DOHH2 (cell line): ENCODE measurements around the gene NUP93.

ENCODE experiments used
- EZH2phosphoT487 ChIP-seq: fragments of 200-600 bp; sonication (generic); IDR thresholded peaks from 2 replicates; pipeline ENCODE4 v1.6.1; 2017; ENCODE audit warnings: borderline replicate concordance, mild to moderate bottlenecking, antibody characterized with exemption, low read length, moderate library complexity, mixed read lengths
- TF ChIP-seq, protein P1 (sequence below): fragments of 200-600 bp; sonication (generic); IDR thresholded peaks from one replicate; pipeline ENCODE4 v1.5.1; 2014; ENCODE audit warnings: antibody characterized with exemption, mild to moderate bottlenecking, low read depth, low read length; ENCODE audit not compliant: poor library complexity, severe bottlenecking

DNA sequence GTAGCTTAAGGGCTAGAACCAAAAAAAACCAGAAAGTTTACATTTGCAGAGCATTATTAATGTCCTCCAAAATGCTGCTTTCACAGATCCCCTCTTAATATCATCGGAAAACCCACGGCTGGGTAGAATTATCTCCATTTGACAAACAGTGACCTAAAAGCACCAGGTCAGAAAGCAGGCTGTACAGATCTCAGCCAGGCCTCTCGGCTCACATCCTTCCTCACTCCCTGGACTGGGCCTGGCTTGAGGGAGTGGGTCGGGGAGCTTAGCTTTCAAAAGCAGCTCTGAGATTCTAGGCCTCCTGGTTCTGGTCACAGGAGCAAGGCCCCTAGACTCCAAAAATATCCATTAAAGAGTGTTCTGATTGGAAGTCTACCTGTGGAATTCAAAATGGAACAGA lies 126.0 kb downstream of the NUP93 start:
- TF ChIP-seq, protein P1, sequence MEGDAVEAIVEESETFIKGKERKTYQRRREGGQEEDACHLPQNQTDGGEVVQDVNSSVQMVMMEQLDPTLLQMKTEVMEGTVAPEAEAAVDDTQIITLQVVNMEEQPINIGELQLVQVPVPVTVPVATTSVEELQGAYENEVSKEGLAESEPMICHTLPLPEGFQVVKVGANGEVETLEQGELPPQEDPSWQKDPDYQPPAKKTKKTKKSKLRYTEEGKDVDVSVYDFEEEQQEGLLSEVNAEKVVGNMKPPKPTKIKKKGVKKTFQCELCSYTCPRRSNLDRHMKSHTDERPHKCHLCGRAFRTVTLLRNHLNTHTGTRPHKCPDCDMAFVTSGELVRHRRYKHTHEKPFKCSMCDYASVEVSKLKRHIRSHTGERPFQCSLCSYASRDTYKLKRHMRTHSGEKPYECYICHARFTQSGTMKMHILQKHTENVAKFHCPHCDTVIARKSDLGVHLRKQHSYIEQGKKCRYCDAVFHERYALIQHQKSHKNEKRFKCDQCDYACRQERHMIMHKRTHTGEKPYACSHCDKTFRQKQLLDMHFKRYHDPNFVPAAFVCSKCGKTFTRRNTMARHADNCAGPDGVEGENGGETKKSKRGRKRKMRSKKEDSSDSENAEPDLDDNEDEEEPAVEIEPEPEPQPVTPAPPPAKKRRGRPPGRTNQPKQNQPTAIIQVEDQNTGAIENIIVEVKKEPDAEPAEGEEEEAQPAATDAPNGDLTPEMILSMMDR, result no peak
- no peak for TF ChIP-seq EZH2phosphoT487
